Osteoblast (primary cell): Measurements from ENCODE around the gene ELN. TPM values are rescaled to one million over a fixed set of nuclear protein-coding genes. Genes with fewer than 3 reads are reported as not detected.

Experiments used
- DNase-seq: peaks from one replicate; pipeline ENCODE4 v3.0.0; 2011; ENCODE audit warnings: low spot score, mixed read lengths; ENCODE audit not compliant: insufficient read length; ENCODE audit errors: missing footprints
- H2AFZ ChIP-seq: 2 replicates; pipeline ENCODE4 v1.6.0; 2011; ENCODE audit warnings: mild to moderate bottlenecking, low read length
- H3K27ac ChIP-seq: 2 replicates; pipeline ENCODE4 v1.5.1; 2011; ENCODE audit warnings: mild to moderate bottlenecking, low read depth, low read length, moderate library complexity
- H3K27me3 ChIP-seq: 2 replicates; pipeline ENCODE4 v1.6.0; 2012; ENCODE audit warnings: mild to moderate bottlenecking, control low read depth, inconsistent platforms, low read length, moderate library complexity; ENCODE audit not compliant: insufficient read depth
- H3K36me3 ChIP-seq: 2 replicates; pipeline ENCODE4 v1.5.1; 2011; ENCODE audit warnings: mild to moderate bottlenecking, low read length, control low read depth, moderate library complexity; ENCODE audit not compliant: insufficient read depth
- H3K4me1 ChIP-seq: 2 replicates; pipeline ENCODE4 v1.5.1; 2011; ENCODE audit warnings: mild to moderate bottlenecking, low read length, control low read depth, moderate library complexity; ENCODE audit not compliant: insufficient read depth
- H3K4me2 ChIP-seq: 2 replicates; pipeline ENCODE4 v1.6.0; 2011; ENCODE audit warnings: mild to moderate bottlenecking, low read length; ENCODE audit not compliant: insufficient read depth
- H3K4me3 ChIP-seq: fragments of 200-600 bp; sonication (generic); 3 replicates; pipeline ENCODE4 v1.5.1; 2012; ENCODE audit warnings: mild to moderate bottlenecking, low read length, inconsistent platforms; ENCODE audit not compliant: insufficient read depth
- H3K79me2 ChIP-seq: 2 replicates; pipeline ENCODE4 v1.6.0; 2012; ENCODE audit warnings: mild to moderate bottlenecking, low read length, control low read depth, inconsistent platforms; ENCODE audit not compliant: insufficient read depth
- H3K9me3 ChIP-seq: 2 replicates; pipeline ENCODE4 v1.5.1; 2011; ENCODE audit warnings: low read depth, low read length, control low read depth
- H4K20me1 ChIP-seq: 2 replicates; pipeline ENCODE4 v1.6.0; 2012; ENCODE audit warnings: mild to moderate bottlenecking, low read length, control low read depth; ENCODE audit not compliant: insufficient read depth
- CTCF ChIP-seq: IDR thresholded peaks from 2 replicates; pipeline ENCODE4 v1.5.1; 2011; ENCODE audit warnings: mild to moderate bottlenecking, low read depth, low read length, moderate library complexity; ENCODE audit errors: extremely low read depth
- total RNA-seq: library from RNA; depleted of rRNA; stranded (reverse); fragments of >200 nt; gene quantifications from 2 replicates; pipeline ENCODE4 v1.2.3, GENCODE V29; 2012

The ELN gene
- total RNA-seq, 1 donor = 69.1 TPM

GRCh38 chr7:74026406-74026902 lies 1.5 kb upstream of the ELN start:
- Histone ChIP-seq H3K36me3 (no peaks in the 10 kb centered on the region), H3K27ac (no peak overlapping the region), H2AFZ (peak overlapping the region; percentile 44), H3K27me3 (peaks cover 18% of the 10 kb centered on the region), H4K20me1 (no peaks in the 10 kb centered on the region), H3K4me3 (no peak overlapping the region), H3K4me2 (no peak overlapping the region), H3K9me3 (no peaks in the 10 kb centered on the region), H3K79me2 (no peaks in the 10 kb centered on the region), H3K4me1 (peaks cover 18% of the 10 kb centered on the region)
- DNase-seq = peak; percentile 79
- TF ChIP-seq CTCF = no peak

GRCh38 chr7:74026903-74027682 lies 880 bp upstream of the ELN start:
- peak overlapping the region; percentile 44 for H2AFZ ChIP-seq
- H3K4me3 ChIP-seq = no peak overlapping the region
- H3K4me2 ChIP-seq = peak overlapping the region; percentile 50
- H3K36me3 ChIP-seq = no peaks in the 10 kb centered on the region
- no peaks in the 10 kb centered on the region for H4K20me1 ChIP-seq
- no peaks in the 10 kb centered on the region for H3K9me3 ChIP-seq
- peak; percentile 94 for DNase-seq
- peaks cover 18% of the 10 kb centered on the region for H3K27me3 ChIP-seq
- peaks cover 22% of the 10 kb centered on the region for H3K4me1 ChIP-seq
- H3K27ac ChIP-seq = no peak overlapping the region
- no peaks in the 10 kb centered on the region for H3K79me2 ChIP-seq
- peak; percentile 90 for TF ChIP-seq CTCF

- H3K4me2 ChIP-seq = peak overlapping the region; percentile 52
- no peaks in the 10 kb centered on the region for H3K36me3 ChIP-seq
- H3K9me3 ChIP-seq = no peaks in the 10 kb centered on the region
- H3K27ac ChIP-seq = no peak overlapping the region
- TF ChIP-seq CTCF = no peak
- H3K79me2 ChIP-seq = no peaks in the 10 kb centered on the region
- H3K4me3 ChIP-seq = peak overlapping the region; percentile 49
- DNase-seq = peak; percentile 73
- no peak overlapping the region for H2AFZ ChIP-seq
- H3K27me3 ChIP-seq = peaks cover 18% of the 10 kb centered on the region
- no peaks in the 10 kb centered on the region for H4K20me1 ChIP-seq
- H3K4me1 ChIP-seq = peaks cover 16% of the 10 kb centered on the region
Measured at GRCh38 chr7:74028321-74028838, 407 bp downstream of the ELN start.

- no peak overlapping the region for H2AFZ ChIP-seq
- peak overlapping the region; percentile 28 for H3K4me2 ChIP-seq
- no peaks in the 10 kb centered on the region for H3K79me2 ChIP-seq
- H3K4me3 ChIP-seq = peak overlapping the region; percentile 49
- no peaks in the 10 kb centered on the region for H3K9me3 ChIP-seq
- H3K27me3 ChIP-seq = peaks cover 18% of the 10 kb centered on the region
- TF ChIP-seq CTCF = no peak
- H3K27ac ChIP-seq = no peak overlapping the region
- H3K4me1 ChIP-seq = peaks cover 15% of the 10 kb centered on the region
- DNase-seq = peak; percentile 49
- H3K36me3 ChIP-seq = no peaks in the 10 kb centered on the region
- H4K20me1 ChIP-seq = no peaks in the 10 kb centered on the region
Measured at GRCh38 chr7:74029089-74029785, 1.3 kb downstream of the ELN start.
